OCI-LY7 (cell line): ENCODE data around the gene B3GAT3. TPM values are rescaled to one million over a fixed set of nuclear protein-coding genes. Genes with fewer than 3 reads are reported as not detected.

Experiments
- BruUV-seq: library from RNA; stranded (reverse); fragments of 400-500 nt; replicated peaks from 2 replicates; lab custom pipeline; 2021; lab: Mats Ljungman, UMichigan
- CTCF ChIA-PET: fragments of 300-600 bp; sonication (Branson Sonifier 250); formaldehyde crosslinking; loops from one replicate; lab custom pipeline; 2022; ENCODE audit warnings: antibody characterized with exemption; ENCODE audit not compliant: unreplicated experiment; lab: Charles Lee
- POLR2A ChIA-PET: fragments of 300-600 bp; sonication (Branson Sonifier 250); formaldehyde crosslinking; loops from one replicate; lab custom pipeline; 2022; ENCODE audit warnings: antibody characterized with exemption; lab: Charles Lee
- DNase-seq: peaks from one replicate; pipeline ENCODE4 v3.0.0-alpha.2; 2015; ENCODE audit warnings: low spot score
- H2AFZ ChIP-seq: fragments of 200-600 bp; sonication (generic), shearing (Covaris generic); 2 replicates; pipeline ENCODE4 v1.6.1; 2014; ENCODE audit warnings: mild to moderate bottlenecking, antibody characterized with exemption, low read length, moderate library complexity
- H3K27ac ChIP-seq: fragments of 200-600 bp; sonication (generic); 2 replicates; pipeline ENCODE4 v1.5.1; 2014; ENCODE audit warnings: mixed run types, low read depth, mild to moderate bottlenecking, moderate library complexity, low read length, inconsistent platforms; ENCODE audit not compliant: poor library complexity, severe bottlenecking
- H3K36me3 ChIP-seq: fragments of 200-600 bp; sonication (generic); 2 replicates; pipeline ENCODE4 v1.6.1; 2014; ENCODE audit warnings: mild to moderate bottlenecking, antibody characterized with exemption, low read length, moderate library complexity, mixed read lengths; ENCODE audit not compliant: insufficient read depth
- H3K4me1 ChIP-seq: fragments of 200-600 bp; sonication (generic); 2 replicates; pipeline ENCODE4 v1.5.1; 2014; ENCODE audit warnings: mild to moderate bottlenecking, low read length; ENCODE audit not compliant: insufficient read depth, poor library complexity, severe bottlenecking
- H3K4me2 ChIP-seq: fragments of 200-600 bp; sonication (generic); 2 replicates; pipeline ENCODE4 v1.6.1; 2014; ENCODE audit warnings: mild to moderate bottlenecking, low read length
- H3K4me3 ChIP-seq: fragments of 200-600 bp; sonication (generic); 2 replicates; pipeline ENCODE4 v1.5.1; 2014; ENCODE audit warnings: mild to moderate bottlenecking, low read depth, low read length; ENCODE audit not compliant: poor library complexity, severe bottlenecking
- H3K79me2 ChIP-seq: fragments of 200-600 bp; sonication (generic); 2 replicates; pipeline ENCODE4 v1.6.1; 2016; ENCODE audit warnings: low read depth, mild to moderate bottlenecking, low read length, moderate library complexity, mixed read lengths; ENCODE audit not compliant: insufficient read depth
- H3K9me2 ChIP-seq: fragments of 200-600 bp; sonication (generic); 2 replicates; pipeline ENCODE4 v1.6.1; 2016; ENCODE audit warnings: mild to moderate bottlenecking, low read length, mixed read lengths; ENCODE audit not compliant: insufficient read depth
- H3K9me3 ChIP-seq: fragments of 200-600 bp; sonication (generic); 2 replicates; pipeline ENCODE4 v1.6.1; 2014; ENCODE audit warnings: mild to moderate bottlenecking, mixed run types, low read length, mixed read lengths
- H4K20me1 ChIP-seq: fragments of 200-600 bp; sonication (generic); 2 replicates; pipeline ENCODE4 v1.6.1; 2014; ENCODE audit warnings: mild to moderate bottlenecking, antibody characterized with exemption, low read length, moderate library complexity, mixed read lengths; ENCODE audit not compliant: insufficient read depth
- EZH2phosphoT487 ChIP-seq: fragments of 200-600 bp; sonication (generic); IDR thresholded peaks from 2 replicates; pipeline ENCODE4 v1.6.1; 2018; ENCODE audit warnings: low read depth, borderline replicate concordance, mild to moderate bottlenecking, mixed run types, antibody characterized with exemption, low read length, moderate library complexity, mixed read lengths
- intact Hi-C: fragments of 100-400 bp; cut with micrococcal nuclease; formaldehyde crosslinking; loops from one replicate; pipeline ENCODE4 v1.10.0; 2022; ENCODE audit not compliant: unreplicated experiment
- total RNA-seq, 2 experiments: library from RNA; depleted of rRNA in 1 of 2; stranded (reverse); fragments of >200 nt in 1 of 2; shearing (Covaris generic) in 1 of 2; gene quantifications; 2 replicates each; pipeline ENCODE4 v1.2.3, GENCODE V29; 2014 to 2022
- TF ChIP-seq, protein P1 (sequence below): fragments of 200-600 bp; sonication (generic); conservative IDR thresholded peaks from 2 replicates; pipeline ENCODE4 v1.5.1; 2014; ENCODE audit warnings: mild to moderate bottlenecking, antibody characterized with exemption, low read length, moderate library complexity, mixed read lengths

Gene B3GAT3
- total RNA-seq, 2 experiments from 2014 or later, result 71.3 to 74.3 TPM

- BruUV-seq, result no TSS peak
- DNase-seq, result peak; percentile 73
- TF ChIP-seq EZH2phosphoT487, result no peak
- TF ChIP-seq, protein P1, sequence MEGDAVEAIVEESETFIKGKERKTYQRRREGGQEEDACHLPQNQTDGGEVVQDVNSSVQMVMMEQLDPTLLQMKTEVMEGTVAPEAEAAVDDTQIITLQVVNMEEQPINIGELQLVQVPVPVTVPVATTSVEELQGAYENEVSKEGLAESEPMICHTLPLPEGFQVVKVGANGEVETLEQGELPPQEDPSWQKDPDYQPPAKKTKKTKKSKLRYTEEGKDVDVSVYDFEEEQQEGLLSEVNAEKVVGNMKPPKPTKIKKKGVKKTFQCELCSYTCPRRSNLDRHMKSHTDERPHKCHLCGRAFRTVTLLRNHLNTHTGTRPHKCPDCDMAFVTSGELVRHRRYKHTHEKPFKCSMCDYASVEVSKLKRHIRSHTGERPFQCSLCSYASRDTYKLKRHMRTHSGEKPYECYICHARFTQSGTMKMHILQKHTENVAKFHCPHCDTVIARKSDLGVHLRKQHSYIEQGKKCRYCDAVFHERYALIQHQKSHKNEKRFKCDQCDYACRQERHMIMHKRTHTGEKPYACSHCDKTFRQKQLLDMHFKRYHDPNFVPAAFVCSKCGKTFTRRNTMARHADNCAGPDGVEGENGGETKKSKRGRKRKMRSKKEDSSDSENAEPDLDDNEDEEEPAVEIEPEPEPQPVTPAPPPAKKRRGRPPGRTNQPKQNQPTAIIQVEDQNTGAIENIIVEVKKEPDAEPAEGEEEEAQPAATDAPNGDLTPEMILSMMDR, result peak; percentile 83
- no peaks in the 10 kb centered on the region for H3K9me3 ChIP-seq
- H3K4me3 ChIP-seq, result no peak overlapping the region
- POLR2A ChIA-PET, result interaction anchor here (1.3 to 3.3 kb wide), 5 partner anchors 7 to 71 kb away, joined by 3 to 37 read pairs (median 30); partner anchors contain the start of genes B3GAT3, C11orf98, CSKMT and EEF1G
- no peak overlapping the region for H2AFZ ChIP-seq
- H4K20me1 ChIP-seq, result peaks cover 4% of the 10 kb centered on the region; the same call in 1 of the 2 replicates
- H3K27ac ChIP-seq, result no peak overlapping the region
- peaks cover 34% of the 10 kb centered on the region for H3K79me2 ChIP-seq
- no peak overlapping the region; the same call in 1 of the 2 replicates for H3K4me2 ChIP-seq
- peaks cover 69% of the 10 kb centered on the region for H3K36me3 ChIP-seq
- peaks cover 36% of the 10 kb centered on the region for H3K4me1 ChIP-seq
- CTCF ChIA-PET, result no interaction called here
- intact Hi-C loops, result loop anchor here (5.0 to 10.0 kb wide), 3 partner anchors 74 to 241 kb away; partner anchors contain the start of genes C11orf98, CSKMT, HNRNPUL2 and STX5
- H3K9me2 ChIP-seq, result no peaks in the 10 kb centered on the region
Observed at GRCh38 chr11:62593434-62594044, 28.2 kb downstream of the B3GAT3 start.

DNA sequence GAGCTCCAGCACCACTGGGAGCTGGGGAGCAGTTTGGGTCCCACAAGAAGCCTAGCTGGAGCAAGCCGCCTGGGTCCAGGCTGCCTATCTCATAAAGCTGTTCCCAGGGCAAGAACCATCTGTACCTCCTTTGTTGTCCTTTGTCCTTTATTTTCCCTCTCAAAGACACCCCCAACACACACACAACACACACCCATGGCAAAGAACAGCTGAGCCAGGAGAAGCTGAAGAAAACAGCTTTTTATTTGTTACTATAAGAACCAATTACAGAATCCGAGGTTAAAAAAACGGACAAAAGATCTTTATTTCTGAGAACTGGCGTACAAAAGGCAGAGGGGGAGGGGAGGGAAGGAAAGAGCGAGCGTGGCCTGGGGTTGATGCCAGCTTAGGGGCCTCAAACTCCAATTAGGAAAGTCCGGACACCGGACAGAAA is 28.8 kb downstream of the B3GAT3 start:
- no TSS peak for BruUV-seq
- Histone ChIP-seq H3K27ac (peak overlapping the region; percentile 66), H3K79me2 (peaks cover 29% of the 10 kb centered on the region; the same call in 1 of the 2 replicates)

More for the DNA sequence above, 28.8 kb downstream of the B3GAT3 start:
- Histone ChIP-seq H3K4me2 (peak overlapping the region; percentile 80), H3K36me3 (peaks cover 69% of the 10 kb centered on the region), H3K4me1 (peaks cover 33% of the 10 kb centered on the region), H3K9me2 (no peaks in the 10 kb centered on the region), H2AFZ (no peak overlapping the region), H3K9me3 (no peaks in the 10 kb centered on the region), H4K20me1 (no peaks in the 10 kb centered on the region), H3K4me3 (no peak overlapping the region)
- TF ChIP-seq, protein P1, result no peak
- no peak for TF ChIP-seq EZH2phosphoT487
- POLR2A ChIA-PET, result interaction anchor here (1.3 to 3.3 kb wide), 6 partner anchors 8 to 71 kb away, joined by 3 to 37 read pairs (median 19); partner anchors contain the start of genes B3GAT3, C11orf98, CSKMT and EEF1G
- intact Hi-C loops, result loop anchor here (5.0 to 10.0 kb wide), 3 partner anchors 74 to 242 kb away; partner anchors contain the start of genes C11orf98, CSKMT, HNRNPUL2 and STX5
- CTCF ChIA-PET, result interaction anchor here (0.8 kb wide), 1 partner anchor 7 kb away, joined by 3 read pairs; no protein-coding TSS in a partner anchor
- no peak for DNase-seq
